ENCODE results near the gene CDK5.

Gene CDK5

DNA sequence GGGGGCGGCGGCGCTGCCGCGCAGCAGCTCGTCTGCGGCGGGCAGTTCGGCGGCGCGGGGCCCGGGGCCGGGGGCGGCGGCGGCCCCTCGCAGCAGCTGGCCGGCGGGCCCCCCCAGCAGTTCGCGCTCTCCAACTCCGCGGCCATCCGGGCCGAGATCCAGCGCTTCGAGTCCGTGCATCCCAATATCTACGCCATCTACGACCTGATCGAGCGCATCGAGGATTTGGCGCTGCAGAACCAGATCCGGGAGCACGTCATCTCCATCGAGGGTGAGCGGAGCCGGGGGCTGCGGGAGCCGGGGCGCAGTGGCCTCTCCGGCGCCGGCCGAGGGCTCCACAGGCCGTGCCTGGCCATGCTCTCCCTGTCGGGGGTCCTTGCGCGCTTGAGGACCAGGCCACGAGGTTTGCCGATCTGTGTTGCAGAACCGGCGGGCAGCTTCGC is 29.1 kb upstream of the CDK5 start:
- no peak for DNase-seq

DNA sequence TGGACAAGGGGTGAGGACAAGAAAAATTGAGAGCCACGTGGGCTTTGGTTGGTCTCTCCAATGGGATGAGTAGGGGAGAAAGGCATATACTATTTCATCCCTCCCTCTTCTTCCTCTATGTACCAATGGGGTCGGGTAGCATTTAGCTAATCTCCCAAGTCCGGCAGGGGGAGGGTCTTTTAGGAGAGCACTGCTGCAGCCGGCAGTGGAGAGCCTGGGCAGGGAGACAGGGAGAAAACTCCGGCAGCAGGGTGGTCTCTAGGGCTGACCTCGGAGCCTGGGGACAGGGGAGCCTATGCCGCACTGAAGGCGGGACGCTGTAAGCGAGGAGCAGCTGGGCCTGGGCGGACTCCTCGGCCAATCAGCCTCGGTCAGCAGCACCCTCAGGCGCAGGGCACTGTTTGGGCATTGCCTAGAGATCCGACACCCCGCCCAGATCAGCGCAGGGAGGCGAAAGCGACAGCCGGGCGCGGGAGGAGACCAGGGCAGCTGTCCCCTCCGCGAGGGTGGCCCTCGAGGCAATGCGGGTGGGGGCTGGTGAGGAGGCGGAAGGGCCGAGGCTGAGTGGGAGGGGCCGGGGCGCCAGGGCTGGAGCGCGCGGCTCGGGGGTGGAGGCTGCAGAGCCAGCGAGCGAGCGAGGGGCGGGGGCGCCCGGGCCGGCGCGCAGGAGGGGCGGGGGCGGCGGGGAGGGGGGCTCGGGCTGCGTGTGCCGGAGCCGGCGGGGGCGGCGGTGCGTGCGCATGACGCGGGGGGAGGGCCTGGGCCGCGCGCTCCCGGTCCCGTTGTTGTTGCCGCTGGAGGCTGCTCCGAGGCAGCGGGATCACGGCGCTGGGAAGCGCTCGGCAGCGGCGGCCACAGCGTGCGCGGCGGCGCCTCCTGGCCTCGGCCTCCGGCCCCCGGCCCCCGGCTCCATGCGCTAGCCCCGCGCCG is 28.3 kb upstream of the CDK5 start, which contains the start of gene AGAP3:
Gene AGAP3, plus strand, starts transcription at position 785 of the 930 bp plus-strand sequence. CDS start 267 bp downstream, outside the sequence.
- DNase-seq = peak; percentile 50

DNA sequence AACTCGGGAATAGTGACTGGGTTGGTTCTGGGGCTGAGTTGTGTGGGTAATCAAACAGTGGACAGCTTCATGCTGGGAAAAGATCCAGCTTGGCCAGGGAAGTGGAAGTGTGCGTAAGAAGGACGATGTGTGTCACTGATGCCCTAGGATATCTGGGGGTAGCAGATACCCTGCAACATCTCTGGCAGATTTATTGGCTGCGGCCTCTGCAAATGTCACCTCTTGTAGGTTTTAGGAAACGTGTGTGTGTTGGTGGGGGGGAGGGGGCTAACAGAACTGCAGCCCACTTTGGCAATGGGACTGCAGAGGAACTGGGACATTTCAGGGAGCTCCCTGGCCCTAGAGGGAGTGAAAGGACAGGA is 27.6 kb upstream of the CDK5 start:
- no peak for DNase-seq

DNA sequence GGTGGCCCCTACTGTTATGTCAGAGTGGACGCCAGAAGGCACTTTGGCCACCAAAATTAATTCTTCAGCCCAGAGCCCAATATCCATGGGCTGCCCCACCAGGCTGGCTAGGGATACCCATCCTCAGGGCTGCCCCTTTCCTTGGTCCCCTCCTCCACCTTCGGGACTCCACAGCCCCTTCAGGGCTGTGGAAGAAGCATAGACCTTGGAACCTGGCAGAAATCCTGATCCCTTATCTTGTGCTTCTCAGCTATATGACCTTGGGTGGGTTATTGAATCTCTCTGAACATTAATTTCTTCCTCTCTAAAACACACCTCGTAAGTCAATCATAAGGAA is 26.1 kb upstream of the CDK5 start:
- DNase-seq = no peak

DNA sequence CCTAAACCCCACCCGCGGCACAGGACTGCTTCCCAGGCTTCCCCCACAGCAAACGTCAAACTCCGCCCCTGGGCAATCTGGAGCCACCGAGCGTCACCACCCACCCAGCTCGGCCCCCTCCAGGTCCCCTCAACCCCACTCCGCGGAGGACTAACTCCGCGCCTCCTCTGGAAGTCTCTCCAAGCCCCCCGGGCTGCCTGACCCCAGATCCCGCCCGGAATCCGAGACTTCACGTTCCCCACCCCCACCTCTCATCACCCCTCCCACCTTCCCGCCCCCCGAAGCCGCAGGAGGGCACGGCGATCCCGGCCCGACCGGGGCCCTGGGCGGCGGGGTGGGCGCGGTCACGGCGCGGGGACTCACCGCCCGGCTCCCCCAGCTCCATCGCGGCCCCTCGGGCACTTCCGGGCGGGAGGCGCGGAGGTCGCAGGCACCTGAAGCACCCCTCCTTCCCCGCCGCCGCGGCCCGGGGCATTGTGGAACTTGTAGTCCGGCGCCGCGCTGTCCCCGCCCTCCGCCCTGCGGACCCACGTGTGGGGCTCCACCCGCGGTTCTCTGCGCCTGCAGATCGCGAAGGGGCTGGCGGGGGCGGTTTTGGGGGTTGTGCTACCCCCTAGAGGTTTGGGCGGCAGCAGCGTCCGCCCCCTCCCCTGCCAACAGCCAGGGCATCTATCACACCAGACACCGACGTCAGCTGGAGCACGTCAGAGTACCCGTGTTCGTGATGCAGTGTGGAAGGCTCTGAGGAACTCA is 25.6 kb upstream of the CDK5 start, which contains the start of gene TMUB1:
Gene TMUB1, minus strand, starts transcription at position 423 of the 753 bp plus-strand sequence. CDS start 930 bp downstream, outside the sequence.
- no peak for DNase-seq

DNA sequence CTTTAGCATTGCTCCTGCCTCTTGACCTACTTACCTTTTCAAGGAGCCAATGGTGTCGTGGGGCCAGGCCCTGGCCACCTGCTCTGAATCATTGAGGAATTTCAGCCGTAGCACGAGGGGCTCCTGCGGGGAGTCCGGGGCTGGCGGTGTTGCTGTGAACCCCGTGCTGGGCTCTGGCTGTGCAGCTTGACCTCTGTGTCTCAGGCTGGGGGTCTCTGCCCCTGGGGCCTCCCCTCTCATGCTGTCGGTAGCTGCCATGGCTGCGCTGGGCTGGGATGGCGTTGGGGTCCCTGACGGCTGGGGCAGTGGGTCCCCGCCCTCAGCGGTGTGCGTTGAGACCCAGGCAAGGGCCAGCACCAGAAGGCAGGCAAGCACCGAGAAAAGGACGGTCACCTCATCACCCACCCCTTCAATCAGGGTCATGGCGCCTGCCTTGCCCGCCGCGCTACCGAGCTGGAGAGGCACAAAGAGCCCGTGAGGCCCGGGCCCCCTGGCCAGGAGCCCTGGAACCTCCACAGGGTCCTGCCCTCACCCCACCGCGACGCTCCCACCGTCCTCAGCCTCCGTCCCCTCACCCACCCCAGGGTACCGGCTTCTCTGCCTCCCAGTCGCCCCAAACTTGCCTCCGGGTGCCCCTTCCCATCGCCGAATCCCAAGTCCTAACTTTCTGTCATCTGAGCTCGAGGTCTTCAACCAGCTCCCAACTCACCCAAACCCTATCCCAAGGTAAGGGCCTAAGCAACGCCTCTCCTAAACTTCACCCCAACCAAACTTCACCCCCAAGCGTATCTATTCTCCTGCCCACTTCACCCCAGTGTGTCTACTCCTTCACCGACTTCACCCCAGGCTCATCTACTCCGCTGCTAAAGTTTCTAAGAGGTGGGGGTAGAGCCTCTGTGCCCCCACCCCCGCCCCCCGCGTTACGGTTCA is 24.7 kb upstream of the CDK5 start:
- DNase-seq = no peak

DNA sequence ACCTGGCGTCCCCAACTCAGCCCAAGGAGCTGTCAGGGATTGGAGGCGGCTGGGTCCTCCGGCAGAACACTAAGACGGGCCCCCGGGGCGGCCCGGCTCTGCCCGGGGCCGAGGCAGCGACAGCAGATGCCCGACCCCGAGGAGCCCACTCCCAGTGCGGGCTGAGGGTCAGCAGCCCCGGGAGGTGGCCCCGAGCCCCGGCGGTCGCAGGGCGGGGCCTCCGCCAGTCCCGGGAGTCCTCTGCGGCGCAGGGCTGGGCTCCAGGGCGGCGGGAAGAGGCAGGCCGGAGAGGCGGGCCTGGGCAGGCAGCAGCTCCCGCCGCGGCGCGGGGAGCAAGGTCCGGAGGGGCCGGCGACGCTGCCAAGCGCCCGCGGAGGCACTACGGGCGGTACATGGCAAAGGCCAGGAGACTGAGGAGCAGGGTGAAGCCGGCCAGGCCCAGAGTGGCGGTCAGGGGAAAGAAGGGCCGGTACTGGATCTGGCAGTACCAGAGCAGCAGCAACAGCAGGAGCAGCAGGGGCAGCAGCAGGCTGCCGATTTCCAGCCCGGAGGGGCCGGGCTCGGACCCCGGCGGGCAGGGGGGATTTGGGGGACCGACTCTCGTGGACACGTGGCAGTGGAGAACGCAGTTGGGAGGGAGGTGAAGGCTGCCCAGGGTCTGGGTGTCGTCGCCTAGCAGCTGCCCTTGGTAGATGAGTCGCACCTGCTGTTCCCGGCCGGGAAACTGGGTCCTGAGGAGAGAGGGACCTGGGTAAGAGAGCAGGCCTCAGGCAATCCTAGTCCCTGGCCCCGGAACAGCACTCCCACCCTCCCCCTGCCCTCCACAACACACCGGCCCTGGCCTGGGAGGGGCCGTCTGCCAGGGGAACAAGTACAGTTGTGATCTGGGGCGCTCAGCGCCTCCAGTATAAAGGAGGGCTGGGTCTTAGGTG is 23.7 kb upstream of the CDK5 start:
- DNase-seq = no peak

DNA sequence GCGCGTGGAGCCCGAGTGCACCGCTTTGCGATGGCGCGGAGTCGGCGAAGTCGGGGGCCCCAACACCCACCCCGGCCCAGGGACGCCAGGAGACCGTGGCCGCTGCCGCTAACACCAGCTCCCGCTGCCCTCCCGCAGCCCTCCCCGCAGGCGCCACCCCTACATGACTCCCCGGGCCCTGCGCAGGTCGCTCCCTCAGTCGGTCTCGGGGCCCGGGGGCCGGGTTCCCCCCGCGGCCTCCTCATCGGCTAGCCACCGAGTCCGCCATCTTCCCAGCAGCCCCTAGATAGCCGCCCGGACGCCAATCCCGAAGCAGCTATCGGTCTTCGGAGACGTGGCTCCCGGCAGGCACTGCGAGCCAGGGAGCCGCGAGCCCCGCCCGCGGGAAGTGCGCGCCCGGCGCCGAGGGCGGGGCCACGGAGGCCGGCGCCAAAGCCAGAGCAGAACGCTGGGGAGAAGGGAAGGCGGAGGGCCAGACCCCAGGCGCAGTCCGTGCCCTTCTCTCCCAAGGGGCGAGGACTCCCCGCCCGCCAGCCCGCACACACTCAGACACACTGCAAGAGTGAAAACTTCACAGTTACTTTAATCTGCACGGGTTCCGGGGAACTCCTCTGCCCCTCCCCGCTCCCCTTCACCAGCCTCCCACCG is 22.9 kb upstream of the CDK5 start, which contains the start of gene FASTK:
Gene FASTK, minus strand, starts transcription at position 288 of the 648 bp plus-strand sequence. Its CDS starts 43 bp downstream, at position 245.
- DNase-seq = peak; percentile 77

DNA sequence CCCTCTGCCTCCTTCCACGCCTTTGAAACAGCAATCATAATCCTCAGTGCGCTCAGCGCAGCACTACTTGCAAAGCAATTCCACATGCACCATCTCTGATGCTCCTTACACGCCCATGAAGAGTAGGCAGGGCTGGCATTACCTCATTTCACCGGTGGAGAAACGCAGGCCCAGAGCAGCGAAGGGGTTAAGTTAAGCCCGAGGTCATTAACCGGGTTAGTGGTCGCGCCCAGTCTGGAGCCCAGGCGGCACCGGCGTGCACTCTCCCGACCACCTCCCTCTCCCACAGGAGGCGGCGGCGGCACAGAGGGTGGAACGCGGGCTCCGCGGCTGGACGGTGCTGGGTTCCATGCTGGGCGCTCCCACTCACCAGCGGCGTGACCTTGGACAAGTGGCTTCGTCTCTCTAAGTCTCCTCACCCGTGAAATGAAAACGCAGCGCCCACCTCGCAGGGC is 22.4 kb upstream of the CDK5 start:
- DNase-seq = no peak

DNA sequence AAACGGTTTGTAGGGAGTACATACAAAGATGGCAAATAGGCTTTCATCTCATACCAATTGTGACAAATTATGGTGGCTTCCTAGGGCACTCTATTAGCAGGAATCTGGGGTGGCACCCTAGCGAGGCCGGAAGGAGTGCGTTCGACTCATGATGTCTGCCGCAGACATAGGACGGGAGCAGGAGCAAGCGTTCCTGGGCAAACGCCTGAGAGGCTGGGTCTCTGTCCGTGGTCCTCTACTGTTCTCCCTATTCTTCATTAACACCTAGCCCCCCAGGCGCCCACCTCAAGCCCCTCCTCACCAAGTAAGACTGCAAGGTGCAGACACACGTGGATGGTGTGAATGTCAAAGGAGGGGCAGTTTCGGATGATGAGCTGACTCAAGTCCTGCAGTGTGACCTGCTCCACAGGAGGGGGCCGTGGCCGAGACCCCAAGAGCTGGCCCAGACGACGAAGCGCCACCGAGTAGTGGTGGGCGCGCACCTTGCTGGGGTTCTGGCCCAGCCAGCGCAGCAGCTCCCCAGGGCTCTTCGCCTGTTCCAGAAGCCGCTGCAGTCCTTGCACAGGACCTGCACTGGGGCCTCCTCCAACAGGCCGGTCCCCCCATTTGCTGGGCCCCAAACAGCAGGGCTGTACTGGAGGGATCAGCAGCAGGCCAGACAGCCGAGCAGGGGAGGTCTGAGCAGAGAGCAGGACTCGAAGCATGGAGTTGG is 21.7 kb upstream of the CDK5 start:
- no peak for DNase-seq

DNA sequence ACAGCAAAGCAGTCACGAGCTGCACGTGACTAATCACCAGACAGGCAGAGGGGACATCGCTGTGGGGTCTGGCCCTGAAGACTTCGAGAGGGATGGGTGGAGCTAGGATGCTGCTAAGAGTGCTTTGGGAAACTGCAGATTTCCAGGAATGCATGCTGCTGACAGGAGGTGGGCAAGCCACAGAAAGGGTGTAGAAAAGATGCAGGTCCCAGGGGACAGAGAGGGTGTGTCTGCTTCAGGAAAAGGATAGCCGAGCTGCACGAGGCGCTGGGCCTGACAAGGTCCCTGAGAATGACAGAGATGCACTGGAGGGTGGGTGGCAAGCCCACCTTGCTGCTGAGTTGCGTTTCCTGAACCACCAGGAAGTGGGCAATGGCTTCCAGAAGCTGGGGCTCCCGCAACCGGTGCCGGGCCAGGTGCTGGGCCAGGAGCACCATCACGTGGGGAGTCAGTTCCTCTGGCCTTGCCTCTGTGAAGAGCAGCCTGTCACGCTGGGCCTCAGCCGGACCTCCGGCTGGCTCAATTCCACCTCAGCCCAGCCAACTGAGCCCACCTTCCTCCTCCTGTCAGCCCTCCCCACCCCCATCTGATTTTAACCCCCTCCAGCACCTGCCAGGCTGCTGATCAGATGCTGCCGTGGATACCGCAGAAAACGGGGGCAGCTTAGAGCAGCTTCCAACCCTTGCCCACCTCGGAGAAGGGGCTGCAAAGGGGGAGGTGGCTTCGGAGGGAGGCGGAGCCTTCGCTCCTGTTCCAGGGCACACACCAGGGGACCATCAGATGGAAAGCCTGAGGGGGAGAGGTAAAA is 20.7 kb upstream of the CDK5 start:
- DNase-seq = no peak

DNA sequence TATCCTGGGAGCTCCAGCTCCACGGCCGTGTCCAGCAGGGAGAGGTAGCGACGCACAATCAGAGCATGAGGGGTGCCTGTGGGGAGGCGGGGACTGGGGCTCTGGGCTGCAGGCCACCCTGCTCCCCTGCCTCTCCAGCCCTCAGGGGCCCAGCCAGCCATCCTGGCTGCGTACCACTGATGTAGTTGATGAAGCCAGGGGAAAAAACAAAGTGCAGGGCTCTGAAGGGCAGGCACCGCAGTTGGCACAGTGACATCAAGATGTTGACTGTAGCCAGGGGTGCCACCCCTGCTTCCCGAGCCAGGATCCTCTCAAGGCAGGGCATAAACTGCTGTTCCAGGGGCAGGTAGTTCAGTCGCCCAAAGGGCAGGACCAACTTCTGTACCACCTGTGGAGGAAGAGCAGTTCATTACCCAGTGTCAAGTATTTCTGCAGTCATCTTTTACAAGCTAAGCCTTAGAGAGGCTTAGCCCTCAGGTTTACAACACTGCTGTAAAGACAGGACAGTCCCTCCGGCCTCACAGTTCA is 20.1 kb upstream of the CDK5 start:
- no peak for DNase-seq

DNA sequence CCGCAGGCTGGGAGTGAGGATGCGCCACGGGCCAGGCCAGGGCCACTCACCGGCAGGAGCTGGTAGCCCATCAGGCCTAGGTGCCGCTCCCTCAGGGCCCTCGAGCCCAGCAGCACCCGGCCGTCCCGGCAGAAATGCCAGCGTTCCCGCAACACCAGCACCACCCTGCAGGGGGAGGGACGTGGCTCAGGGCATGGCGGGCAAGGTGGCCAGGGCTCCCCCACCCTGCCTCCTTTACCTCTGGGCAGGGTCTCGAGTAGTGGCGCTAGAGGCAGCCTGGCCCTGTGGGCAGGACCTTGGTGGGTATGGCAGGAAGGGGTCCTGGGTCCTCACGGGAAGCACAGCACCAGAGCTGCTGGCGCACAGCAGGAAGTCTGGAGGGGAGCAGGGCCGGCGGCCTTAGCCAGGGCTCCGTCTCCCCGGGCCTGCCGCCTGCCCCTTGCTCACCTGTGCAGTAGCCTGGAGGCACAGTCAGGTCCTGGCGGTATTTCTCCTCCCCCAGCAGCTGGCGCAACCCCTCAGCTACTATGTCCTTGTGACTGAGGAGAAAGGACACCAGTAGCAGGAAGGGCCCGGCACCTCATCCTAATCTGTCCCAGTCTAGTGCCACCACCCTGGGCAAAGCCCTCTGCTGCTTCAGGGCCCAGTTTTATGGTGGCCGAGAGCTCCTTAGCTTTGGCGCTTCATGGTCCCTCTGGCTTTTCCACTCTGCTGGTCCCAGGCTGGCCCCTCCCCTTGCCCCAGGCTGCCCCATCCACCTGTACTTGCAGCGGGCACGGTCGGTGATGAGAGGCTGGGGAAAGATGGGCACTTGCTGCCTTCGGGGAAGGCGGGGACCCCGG is 19.4 kb upstream of the CDK5 start:
- no peak for DNase-seq

DNA sequence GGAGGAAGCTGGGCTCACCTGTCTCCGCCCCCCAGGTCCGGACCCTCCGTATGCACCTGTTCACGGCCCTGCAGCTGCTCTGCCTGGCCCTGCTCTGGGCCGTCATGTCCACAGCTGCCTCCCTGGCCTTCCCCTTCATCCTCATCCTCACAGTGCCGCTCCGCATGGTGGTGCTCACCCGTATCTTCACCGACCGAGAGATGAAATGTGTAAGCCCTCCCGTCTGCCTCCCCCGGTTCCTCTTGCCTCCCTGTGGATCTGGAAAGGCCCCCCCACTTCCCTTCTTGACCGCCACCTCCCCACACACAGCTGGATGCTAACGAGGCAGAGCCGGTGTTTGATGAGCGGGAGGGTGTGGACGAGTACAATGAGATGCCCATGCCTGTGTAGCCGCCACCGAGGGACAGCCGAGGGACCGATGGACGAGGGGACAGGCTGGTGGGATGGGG is 18.3 kb upstream of the CDK5 start:
- no peak for DNase-seq

DNA sequence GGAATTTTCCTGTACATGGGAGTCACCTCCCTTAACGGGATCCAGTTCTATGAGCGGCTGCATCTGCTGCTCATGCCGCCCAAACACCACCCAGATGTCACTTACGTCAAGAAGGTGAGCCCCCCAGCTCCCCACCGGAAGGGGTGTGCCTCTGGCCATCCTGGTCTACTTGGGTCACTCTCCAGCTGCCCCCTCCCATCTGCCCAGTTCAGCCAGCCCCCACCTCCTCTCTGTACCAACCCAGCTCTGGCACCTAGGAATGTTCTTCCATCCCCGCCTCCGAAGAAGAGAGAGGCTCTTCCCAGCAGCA is 17.9 kb upstream of the CDK5 start:
- no peak for DNase-seq

DNA sequence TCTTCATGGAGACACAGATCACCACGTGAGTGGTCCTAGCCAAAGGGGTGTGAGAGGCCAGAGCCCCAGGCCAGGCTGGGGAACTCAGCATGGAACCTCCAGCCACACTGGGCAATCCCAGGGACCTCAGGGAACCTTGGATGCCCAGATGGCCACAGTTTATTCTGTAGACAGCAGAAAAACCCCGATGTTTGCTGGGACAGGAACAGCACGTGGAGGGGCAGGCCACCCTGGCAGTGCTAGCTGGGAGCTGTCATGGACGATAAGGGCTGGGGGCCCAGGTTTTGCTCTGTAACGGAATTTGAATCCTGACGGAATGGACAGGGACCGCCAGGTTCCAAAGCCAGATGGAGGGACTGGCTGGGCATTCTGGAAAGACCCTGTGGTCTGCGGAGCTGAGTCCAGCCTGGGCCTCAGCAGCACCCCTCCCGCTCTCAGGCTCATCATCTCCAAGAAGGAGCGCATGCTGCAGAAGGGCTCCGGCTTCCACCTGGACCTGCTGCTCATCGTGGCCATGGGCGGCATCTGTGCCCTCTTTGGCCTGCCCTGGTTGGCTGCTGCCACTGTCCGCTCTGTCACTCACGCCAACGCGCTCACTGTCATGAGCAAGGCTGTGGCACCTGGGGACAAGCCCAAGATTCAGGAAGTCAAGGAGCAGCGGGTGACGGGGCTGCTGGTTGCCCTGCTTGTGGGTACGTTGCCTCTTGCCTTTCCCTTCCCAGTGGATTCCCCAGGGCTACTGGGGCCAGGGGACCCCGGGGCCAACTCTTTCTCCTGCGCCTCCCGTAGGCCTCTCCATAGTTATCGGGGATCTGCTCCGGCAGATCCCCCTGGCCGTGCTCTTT is 17.3 kb upstream of the CDK5 start:
- DNase-seq = no peak

DNA sequence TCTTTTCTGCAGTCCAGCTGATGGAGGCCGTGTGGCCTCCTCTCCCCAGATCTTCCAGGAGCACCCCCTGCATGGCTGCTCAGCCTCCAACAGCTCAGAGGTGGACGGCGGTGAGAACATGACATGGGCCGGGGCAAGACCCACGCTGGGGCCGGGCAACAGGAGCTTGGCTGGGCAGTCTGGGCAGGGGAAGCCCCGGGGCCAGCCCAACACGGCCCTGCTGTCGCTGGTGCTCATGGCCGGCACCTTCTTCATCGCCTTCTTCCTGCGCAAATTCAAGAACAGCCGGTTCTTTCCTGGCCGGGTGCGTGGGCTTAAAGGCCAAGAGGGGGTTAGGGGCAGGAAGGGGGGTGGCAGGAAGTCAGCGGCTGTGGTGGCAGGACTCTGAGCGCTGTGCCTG is 16.3 kb upstream of the CDK5 start:
- no peak for DNase-seq
